ENCODE data around the gene IL1RN.

IL1RN gene

GRCh38 chr2:113157118-113157896, 29.9 kb downstream of the IL1RN start:
- DNase-seq = no peak

GRCh38 chr2:113157897-113158753, 30.7 kb downstream of the IL1RN start:
- no peak for DNase-seq

GRCh38 chr2:113158884-113159553, 31.6 kb downstream of the IL1RN start:
- no peak for DNase-seq

GRCh38 chr2:113160248-113160647, 32.9 kb downstream of the IL1RN start:
- DNase-seq = no peak

- DNase-seq = no peak
Measured at GRCh38 chr2:113160962-113161361, 33.6 kb downstream of the IL1RN start.

- DNase-seq = no peak
Measured at GRCh38 chr2:113162173-113162572, 34.8 kb downstream of the IL1RN start.

GRCh38 chr2:113162869-113163268, 35.5 kb downstream of the IL1RN start:
- no peak for DNase-seq

GRCh38 chr2:113164215-113164929, 37.0 kb downstream of the IL1RN start:
- no peak for DNase-seq

GRCh38 chr2:113164930-113165585, 37.7 kb downstream of the IL1RN start:
- no peak for DNase-seq

- DNase-seq = no peak
Measured at GRCh38 chr2:113166187-113166645, 38.8 kb downstream of the IL1RN start.

GRCh38 chr2:113167115-113167932, 39.9 kb downstream of the IL1RN start:
- peak; percentile 41 for DNase-seq

GRCh38 chr2:113167962-113168340, 40.6 kb downstream of the IL1RN start:
- DNase-seq = no peak

- peak; percentile 46 for DNase-seq
Measured at GRCh38 chr2:113169002-113169530, 41.7 kb downstream of the IL1RN start.

GRCh38 chr2:113169586-113169985, 42.2 kb downstream of the IL1RN start:
- DNase-seq = no peak

- DNase-seq = no peak
Measured at GRCh38 chr2:113171334-113172075, 44.1 kb downstream of the IL1RN start.

GRCh38 chr2:113172721-113173541, 45.5 kb downstream of the IL1RN start:
- no peak for DNase-seq

GRCh38 chr2:113173542-113174375, 46.4 kb downstream of the IL1RN start, which contains the start of gene PSD4:
Gene PSD4 (plus strand): TSS chr2:113173971. CDS start chr2:113182457, 8,486 bp downstream.
- peak; percentile 89 for DNase-seq

GRCh38 chr2:113174376-113174750, 47.0 kb downstream of the IL1RN start:
- DNase-seq = no peak
